Stimulated activated CD8-positive, alpha-beta memory T cell treated with anti-CD3 and anti-CD28 coated beads, Interleukin-15, amount 100 ng/mL, for 4 hours (primary cell): ENCODE data around the gene RBM33.
"Not testable (repeated sequence)": the region's sequence is repeated elsewhere in the genome, so short reads cannot be mapped to it uniquely, and the experiment has no call there.

Experiments
- DNase-seq, 2 donors: peaks; one replicate each; pipeline ENCODE4 v3.0.0-alpha.2; 2020; ENCODE audit warnings: low read depth in 2 of 2

The RBM33 gene

DNA sequence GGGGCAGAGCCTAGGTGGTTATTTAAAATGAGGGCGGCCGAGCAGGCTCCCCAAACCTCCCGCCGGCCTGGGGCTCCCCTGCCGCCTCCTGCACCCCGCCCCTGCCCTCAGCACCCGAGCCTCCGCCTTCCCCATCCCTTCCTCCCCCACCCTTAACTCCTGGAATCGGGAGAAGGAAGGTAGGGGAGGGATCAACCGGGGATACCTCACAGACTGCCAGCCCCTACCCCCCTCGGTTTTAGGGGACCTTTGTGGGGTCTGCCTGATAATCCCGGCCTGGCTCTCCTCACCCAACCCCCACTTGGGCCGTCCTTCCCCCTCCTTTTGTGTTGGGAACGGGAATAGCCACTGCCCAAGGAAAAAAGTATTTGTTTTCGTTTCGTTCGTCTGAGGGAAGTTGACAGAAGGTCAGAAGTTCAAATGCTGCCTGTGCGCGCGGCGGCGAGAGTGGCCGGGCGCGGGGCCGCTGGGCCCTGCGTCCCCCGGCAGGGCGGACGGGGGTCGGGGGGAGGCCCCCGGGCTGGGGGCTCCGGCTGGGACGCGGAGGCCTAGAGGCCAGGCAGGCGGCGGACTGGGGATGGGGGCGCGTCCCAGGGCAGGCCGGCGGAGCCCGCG is 165.0 kb downstream of the RBM33 start:
- no peak for DNase-seq

DNA sequence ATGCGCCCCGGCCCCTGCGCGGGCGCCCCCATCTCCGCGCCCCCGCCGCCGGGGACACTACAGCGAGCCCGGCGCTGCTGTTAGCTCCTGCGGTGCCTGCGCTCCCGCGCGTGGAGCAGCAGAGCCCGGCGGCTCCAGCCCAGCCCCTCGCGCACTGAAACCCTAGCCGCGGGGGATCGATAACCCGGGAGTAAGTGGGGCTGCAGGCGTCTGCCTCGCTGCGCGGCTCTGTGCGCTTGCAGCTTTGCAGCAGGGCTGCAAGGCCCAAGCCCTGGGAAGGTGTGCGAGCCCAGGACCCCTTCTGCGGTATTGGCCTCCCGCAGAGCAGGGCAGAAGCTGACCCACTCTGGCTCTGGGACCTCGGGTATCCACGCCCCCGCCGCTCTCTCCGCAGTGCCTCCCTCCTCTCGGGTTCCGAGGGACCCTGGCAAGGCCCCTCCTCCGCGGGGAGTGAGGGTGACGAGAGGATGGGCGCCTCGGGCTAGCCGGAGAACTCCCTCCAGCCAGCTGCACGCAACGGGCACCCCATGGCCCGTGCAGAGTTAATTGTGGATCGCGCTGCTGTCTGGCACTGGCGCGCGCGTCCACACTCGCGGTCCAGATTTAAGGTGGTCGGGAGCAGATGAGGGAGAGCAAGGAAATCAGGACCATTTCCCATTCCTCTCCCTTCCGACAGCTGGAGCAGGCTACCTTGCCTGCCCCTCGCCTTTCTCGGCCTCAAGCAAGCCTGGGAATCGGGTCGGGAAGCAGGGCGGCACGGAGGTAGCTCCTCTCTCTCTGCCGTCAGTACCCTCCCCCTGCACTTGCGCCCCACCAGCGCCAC is 165.7 kb downstream of the RBM33 start:
- DNase-seq, result no peak

DNA sequence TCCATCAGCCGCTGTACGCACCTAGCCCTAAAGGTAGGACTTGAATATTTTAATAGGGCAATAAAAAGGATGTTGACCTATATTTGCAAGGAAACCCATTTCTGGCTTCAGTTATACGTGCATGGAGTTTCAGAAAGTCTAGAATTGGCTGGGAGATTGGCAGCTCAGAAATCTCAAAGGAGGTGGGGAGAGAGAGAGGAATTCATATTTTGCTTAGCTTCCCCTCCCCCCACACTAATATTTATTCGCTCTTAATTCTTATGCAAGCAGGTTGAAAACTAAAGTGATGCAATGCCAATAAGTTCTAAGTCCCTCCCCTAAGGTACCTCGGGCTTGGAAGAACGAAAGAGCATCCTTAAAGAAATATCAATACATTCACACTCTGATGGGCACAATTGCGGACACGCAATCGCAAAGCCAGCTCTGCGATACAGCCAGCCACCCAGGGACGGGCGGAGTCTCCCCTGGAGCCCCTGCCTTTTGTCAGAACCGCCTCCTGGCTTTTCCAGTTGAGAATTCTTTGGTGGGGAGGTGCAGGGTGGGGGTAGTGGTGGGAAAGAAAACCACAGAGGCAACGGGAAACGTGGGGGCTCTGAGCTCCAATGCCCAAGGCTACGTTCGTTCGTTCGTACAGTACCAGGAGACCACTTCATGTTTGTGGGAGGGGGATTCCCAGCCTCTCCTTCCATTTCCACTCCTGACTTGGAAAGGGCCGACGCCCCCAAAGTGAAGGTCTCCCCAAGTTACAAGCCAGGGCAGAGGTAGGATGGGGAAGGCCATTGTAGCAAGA is 166.5 kb downstream of the RBM33 start:
- DNase-seq, result no peak

DNA sequence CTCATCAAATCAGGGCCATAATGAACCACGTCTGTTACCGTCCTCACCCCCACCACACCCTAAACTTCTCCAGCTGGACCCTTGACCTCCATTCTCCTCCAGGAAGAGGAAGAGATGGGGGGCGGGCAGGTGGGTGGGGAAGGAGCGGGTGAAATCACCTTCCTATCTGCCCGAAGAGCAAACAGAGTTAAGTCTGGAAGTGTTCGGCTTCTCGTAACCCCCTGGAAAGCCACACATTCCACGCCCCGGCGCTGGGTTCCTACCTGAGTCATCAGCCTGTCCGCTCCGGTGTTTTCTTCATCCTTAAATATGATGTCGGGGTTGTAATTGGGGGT is 167.1 kb downstream of the RBM33 start:
- no peak for DNase-seq

DNA sequence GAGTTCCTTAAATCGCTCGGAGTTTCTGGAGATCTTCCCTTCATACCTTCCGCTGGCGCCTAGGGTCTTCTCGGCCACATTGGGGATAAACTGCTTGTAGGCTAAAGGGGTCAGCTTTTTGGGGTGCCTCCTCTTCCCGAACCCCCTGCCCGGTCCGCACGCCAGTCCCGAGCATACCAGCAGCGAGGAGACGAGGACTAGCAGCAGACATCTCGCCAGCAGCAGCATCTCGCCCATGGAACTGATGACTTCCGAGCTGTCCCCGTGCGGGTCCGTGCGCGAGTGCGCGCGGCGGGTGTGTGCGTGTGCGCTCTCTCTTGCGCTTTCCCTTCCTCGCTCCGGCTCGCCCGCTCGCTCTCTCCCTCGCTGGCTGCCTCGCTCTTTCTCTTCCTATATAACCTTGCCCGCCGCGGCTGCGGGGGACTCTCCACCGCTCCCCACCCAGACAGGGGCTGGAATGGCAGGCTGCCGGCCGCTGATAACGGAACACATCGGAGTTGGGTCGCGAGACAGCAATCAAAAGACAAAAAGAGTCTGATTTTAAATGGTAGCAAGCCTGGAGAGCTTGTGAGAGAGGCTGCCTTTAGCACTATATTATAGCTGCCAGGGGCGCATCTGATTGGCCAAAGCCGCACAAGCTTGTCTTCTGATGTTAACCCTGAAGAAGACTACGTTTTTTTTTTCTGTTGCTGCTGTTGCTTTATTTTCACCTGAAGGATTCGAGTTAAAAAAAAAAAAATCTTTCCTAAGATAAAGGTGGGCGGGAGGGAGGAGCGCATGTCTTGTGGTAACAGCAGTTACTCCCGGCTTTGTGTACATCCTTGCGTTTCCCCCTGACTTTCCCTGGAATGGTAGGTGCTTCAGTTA is 167.7 kb downstream of the RBM33 start, which contains the start of gene SHH:
Gene SHH, minus strand, starts transcription at position 569 of the 867 bp plus-strand sequence. Its CDS starts 341 bp downstream, at position 228.
- no peak for DNase-seq

DNA sequence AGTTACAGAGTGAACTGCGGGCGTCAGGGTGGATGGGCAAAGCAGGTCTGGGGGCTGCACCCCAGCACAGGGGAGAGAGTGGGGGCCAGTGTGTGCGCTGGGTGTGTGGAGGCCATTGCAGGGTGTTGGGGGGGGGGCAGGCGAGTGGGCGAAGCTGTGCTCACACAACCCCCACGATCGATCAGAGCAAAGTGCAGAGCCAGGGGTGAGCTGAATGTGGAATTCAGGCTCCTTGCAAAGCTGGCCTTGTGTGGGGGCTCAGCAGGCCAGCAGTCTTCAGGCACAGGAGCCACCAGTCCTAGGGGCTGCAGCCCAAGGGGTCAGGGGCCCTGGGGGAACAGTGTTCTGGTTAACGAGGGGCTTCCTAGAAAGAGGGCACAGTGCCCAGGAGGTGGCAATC is 168.7 kb downstream of the RBM33 start:
- DNase-seq, result no peak

DNA sequence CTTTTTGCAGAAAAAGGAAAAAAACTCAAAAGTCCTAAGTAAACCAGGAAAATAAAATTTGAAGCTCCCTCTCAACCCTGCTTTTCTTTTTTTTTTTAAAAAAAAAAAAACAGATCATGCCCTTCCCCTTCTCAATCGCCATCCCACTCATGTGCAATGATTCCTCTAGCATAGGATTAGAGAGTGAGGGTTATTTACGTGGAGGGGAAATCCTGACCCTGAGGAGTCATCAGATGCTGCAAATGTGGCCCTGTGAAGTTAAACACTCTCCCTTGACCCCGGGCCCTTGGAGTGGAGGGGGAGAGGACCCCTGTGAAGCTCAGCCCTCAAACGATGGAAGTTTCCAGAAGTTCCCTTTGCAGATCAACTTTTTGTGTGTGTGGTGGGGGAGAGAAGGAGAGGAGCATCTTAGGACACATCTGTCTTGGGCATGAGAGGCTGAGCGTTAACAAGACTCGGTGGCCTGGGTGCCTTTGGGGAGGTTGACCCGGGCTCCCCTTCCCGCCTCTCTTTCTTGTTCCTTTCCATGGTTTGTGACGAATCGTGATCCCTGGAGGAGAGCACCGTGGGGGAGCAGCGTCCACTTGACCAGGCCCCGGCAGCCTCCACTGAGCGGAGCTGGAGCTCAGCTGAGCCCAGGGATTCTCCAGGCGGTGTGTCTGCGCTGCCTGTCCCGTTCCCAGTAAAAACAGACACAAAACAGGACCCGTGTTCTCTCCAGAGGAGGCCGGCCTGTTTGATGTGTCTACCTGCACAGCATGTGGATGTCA is 169.3 kb downstream of the RBM33 start:
- no peak for DNase-seq

DNA sequence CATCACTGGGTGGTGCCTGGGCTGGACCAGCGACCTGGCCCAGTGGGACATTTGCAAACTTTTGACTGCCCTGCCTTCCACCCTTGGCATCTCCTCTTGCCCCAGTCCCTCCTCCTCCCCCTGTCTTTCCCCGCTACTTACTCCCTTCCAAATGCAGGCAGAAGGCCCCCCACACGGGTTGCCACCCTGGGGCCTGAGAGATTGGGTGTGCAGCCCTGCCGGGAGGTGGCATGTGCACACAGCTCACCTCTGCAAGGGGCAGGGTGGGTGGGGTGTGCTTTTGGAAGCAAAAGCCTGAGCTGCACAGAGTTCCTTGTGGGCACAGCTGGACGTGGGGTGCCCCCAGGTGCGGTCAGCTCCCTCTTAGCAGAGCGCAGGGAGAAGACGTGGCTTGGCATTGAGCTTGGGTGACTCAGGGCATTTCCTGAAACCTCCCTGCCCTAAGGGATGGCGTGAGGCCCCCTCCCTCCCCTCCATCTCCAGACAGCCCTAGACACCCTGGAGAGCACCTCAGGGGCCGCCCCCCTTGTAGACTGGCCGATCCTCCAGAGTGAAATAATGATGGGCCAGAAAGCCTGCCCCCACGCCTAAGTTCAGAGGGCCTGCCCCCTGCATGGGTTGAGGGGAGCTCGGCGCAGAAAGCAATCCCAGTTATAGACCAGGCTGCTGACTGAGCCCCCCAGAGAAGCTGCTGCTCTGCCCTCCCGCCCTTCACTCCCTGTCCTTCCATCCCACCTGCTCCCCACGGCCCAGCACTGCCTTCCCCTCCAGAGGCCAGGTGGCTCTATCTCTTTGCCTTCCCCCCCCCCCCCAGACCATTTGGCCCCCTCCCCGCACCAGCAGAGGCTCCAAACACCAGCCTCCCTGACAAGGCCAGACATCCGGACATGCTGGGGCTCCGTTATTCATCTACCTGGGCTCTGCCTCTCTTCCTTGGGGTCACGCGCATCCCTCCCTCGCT is 170.1 kb downstream of the RBM33 start:
- no peak for DNase-seq

DNA sequence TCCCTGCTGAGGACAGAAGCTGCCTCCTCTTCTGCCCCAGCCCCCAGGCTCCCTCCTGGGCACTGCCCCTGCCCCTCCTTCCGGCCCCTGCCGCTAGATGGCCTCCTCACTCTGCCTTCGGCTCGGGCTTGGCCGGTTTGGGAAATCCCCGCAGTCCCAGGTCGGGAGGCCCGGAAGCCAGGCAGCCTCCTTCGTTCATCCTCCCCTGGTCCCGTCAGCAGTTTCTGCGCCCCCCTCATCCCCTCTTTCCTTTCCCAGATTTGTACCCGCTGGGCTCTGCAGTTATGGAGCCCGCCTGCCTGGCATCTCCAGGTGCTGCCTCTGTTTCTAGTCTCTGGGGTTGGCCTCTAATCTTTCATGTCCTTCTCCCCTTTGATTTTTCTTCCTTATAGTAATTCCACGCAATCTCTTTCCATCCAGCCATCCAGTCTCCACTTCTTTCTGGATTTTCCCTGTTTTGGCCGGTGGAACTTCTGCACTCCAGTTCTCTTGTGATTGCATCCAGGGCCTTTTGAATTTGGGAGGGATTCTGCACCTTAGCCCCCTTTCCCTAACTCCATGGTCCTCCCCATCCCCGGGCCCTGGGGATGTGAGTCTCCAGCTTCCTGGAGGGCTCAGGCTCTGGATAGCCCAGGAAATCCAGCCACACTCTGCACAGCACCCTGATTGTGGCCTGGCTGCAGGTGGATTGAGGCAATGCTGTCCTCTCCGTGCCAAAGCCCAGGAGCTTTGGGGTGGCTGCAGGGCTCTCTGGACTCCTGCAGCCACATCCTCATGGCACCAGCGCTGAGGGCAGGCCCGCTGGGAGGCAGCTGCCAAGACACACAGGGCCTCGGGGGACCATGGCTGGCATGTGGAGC is 171.1 kb downstream of the RBM33 start:
- peak; percentile 13 to 36 for DNase-seq

DNA sequence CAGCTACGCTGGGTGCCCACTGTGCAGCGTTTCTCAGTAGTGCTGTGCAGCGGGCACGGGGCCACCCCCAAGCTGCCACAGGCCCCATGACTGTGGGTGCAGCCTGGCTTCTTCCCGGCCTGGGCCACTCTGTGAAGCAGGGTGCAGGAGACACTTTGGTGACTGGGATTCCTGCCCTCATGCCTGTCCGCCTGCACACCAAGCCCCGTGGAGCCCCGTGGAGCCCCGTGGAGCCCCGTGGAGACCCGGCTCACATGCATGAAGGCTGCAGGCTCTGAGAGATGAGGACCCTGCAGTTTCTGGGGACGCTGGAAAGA is 171.7 kb downstream of the RBM33 start:
- DNase-seq, result no peak

DNA sequence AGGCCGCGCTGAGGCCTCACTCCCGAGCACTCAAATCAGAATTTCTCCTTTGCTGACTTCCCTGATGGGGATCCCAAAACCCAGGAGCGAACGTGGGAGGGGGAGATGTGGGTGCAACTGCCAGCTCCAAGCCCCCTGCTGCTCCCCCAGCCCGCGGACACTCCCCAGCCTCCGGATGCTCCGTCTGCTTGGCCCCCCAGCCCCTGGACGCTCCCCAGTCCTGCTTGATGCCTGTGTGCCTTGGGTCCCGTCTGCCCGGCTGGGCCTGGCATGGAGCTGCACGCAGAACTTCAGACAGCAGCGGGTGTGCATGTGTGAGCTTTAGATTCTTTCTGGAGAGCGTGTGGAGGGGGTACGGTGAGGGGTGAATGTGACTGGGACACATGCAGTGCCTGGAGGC is 172.5 kb downstream of the RBM33 start:
- DNase-seq, result no peak

DNA sequence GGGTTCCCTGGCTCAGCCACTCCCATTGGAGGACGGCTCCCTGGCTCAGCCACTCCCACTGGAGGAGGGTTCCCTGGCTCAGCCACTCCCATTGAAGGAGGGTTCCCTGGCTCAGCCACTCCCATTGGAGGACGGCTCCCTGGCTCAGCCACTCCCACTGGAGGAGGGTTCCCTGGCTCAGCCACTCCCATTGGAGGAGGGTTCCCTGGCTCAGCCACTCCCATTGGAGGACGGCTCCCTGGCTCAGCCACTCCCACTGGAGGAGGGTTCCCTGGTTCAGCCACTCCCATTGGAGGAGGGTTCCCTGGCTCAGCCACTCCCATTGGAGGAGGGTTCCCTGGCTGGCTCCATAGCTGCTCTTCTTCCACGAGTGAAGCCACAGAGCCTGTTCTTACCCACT is 173.1 kb downstream of the RBM33 start:
- not testable (repeated sequence) for DNase-seq

DNA sequence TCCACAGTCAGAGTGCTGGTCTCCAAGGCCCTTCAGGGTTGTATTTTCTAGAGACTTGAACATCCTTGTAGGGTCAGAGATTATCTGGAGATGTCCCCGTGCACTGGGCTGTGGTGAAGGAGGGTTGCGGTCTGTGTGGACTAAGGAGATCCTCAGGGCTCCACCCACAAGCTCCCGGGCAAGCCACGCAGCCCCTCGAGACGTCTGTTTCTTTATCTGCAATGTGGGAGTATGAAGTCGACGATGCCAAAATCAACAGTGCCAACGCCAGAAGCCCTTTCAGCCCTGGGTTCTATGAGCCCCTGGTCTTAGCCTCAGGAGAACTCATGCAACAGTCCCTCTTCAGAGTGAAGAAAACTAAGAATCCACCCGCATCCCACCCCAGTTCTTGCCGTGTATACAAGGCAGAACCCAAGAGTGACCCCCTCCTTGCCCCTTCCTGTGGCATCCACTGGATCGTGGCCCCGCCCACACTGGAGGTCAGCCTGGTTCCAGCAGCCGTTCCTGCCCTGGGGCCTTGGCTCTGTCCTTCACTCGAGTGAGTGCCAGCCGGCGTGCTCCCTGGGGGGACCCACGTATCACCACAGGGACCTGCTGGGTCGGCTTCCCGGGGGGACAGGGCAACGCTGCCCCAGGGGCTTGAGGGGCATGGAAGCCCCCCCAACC is 173.8 kb downstream of the RBM33 start:
- DNase-seq, result no peak

DNA sequence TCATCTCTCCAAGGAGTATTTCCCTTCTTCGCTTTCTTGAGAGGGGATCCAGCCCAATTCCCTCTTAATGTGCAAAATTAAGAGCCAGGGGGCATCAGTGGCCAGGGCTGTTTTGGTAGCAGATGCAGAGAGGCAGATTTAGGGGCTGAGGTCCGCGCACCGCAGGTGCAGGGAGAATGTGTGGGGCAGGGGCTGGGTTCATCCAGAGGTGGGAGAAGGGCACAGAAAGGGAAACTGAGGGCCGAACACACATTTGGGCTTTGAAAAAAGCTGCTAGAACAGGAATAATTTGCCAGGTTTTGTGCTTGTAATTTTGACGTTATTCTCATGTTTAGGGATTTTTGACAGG is 174.3 kb downstream of the RBM33 start:
- DNase-seq, result no peak

DNA sequence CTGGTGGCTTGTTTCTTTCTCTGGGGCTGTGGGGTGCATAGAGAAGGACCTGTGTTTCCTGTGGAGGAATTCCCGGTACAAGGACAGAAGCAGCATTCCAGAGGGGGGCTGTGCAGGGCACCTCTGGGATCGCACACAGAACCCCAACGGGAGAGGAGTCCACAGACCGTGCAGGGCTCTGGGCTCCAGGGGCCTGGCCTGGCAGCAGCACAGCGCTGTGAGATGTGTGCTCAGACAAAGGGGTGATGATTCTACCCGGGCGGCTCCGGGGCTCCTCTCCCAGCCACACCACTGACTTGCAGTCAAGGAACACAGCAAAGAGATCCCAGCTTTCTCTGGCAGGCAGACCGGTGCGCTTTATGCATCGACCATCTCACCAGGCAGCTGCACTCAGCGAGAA is 174.7 kb downstream of the RBM33 start:
- no peak for DNase-seq

DNA sequence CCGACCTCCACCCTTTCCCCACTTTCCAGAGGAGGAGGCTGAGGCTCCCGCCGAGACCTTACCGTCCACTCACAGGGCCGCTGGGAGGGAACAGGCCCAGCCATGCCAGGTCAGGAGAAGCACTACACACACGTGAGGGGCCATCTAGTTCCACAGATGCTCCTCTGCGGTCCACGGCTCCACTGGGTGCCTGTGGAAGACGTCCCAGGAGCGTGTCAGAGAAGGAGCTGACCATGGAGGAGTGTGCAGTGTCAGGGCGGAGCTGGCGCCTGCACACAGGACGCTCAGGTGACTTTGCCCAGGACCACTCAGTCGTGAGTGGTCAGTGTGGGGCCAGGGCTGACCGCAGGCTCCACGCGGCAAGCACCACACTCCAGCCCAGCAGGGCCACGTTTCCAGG is 175.8 kb downstream of the RBM33 start:
- DNase-seq, result no peak

DNA sequence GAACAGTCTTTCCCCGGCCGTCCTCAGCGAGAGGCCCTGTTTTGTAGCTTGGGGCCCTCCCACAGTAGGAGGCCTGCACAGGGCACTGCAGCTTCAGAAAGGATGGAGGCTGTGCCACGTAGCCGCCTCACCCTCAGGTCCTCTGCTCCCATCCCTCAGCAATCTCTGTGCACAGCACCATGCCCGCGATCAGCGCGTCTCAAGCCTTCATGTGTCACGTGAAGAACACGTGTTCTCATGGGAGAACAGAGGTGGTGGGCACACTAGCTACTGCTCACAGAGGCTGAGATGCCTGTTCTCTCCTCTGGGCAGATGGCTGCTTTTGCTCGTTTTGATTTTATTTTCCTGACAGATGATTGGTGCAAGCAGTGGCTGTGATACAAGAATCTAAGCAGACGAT is 176.3 kb downstream of the RBM33 start:
- DNase-seq, result no peak

DNA sequence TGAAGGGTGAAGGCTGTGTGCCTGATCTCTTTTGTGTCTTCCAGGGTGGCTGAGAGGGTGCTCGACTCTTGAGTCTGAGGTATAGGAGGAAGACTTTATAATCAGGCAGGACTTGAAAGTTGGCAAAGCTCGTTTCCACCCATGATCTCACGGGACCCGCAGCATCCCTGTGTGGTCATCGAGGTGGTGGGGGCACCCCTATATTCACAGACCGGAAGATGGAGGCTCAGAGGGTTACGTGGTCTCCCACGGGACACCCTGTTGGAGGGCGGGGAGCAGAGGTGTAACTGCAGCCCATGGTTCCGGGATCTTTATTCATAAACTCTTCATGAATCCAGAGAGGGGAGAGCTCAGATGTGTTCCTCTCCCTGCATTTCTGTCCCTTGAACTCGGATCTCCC is 177.4 kb downstream of the RBM33 start:
- no peak for DNase-seq
